ENCODE measurements around the gene RAD51B.
"Not testable (repeated sequence)": the region's sequence is repeated elsewhere in the genome, so short reads cannot be mapped to it uniquely, and the experiment has no call there.

RAD51B gene

DNA sequence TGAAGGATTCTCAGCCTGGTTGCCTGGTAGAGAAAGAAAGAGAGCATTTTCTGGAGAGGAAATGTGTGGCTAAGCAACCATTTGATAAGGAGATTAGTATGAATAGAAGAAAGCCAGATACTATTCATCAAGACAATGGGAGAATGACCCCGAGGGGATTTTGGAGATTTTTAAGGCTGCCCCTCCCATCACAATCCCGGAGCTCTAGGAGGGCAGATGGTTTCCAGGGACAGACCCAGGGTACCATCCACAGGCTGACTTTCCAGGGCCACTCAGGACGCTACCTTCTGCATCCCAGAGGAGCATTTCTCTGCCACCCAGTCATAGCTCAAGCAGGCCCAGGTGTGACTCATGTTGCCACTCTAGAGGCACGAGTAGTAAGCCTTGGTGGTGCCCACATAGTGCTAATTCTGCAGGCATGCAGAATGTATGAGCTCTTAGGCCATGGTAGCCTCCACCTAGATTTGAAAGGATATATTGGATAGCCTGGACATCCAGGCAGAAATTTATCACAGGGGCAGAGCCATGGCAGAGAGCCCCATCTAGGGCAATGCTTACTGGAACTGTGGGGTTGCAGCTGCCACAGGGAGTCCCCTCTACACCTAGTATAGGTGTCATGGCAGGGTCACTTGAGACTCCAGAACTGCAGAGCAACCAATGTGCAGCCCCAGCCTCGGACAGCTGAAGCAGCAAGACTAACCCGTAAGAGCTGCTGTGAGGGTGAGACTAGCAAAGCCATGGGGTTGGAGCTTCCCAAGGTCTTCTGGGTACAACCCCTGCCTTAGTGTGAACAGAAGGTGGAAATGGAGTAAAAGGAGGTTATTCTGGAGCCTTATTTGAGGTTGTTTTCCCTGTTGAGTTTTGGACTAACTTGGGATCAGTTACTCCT is 607.3 kb downstream of the RAD51B start:
- no peak for DNase-seq (ENCODE audit: low read depth, low spot score)

DNA sequence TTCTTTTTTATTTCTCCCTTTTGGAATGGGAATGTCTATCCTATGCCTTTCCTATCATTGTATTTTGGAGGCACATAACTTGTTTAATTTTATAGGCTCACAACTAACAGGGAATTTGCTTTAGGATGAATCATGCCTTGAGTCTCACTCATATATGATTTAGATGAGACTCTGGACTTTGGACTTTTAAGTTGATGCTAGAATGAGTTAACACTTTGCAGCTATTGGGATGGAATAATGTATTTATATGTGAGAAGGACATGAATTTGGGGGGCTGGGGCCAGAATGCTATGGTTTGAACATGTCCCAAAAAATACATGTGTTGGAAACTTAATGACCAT is 607.9 kb downstream of the RAD51B start:
- DNase-seq (ENCODE audit: low read depth, low spot score), result no peak

- DNase-seq (ENCODE audit: low read depth, low spot score), result not testable (repeated sequence)
Measured at GRCh38 chr14:68428900-68429299, 609.3 kb downstream of the RAD51B start.

- DNase-seq (ENCODE audit: low read depth, low spot score), result not testable (repeated sequence)
Measured at GRCh38 chr14:68434173-68434572, 614.6 kb downstream of the RAD51B start.

DNA sequence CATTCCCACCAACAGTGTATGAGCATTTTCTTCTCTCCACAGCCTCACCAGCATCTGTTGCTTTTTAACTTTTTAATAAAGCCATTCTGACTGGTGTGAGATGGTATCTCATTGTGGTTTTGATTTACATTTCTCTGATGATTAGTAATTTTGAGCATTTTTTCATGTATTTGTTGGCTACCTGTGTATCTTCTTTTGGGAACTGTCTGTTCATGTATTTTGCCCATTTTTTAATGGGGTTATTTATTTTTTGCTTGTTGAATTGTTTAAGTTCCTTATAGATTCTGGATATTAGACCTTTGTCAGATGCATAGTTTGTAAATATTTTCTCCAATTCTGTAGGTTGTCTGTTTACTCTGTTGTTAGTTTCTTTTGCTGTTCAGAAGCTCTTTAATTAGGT is 616.1 kb downstream of the RAD51B start:
- DNase-seq (ENCODE audit: low read depth, low spot score), result not testable (repeated sequence)

DNA sequence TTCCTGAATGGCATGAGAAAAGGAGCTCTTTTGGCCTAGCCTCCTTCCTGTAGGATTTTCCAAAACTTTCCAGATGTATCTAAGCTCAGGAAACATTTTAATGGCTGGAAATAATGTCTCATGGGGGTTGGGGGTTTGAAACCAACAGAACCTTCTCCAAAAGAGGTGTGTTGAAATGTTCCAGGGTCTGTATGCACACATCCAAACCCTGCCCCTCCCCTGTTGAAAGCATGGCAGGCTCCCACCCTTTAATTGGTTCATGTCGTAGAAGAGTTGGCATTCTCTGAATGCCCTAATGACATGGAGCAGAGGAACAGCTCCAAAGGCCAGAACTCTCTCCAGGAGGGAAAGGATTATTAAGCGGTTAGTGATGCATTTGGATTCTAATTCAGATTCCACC is 620.1 kb downstream of the RAD51B start:
- no peak for DNase-seq (ENCODE audit: low read depth, low spot score)

DNA sequence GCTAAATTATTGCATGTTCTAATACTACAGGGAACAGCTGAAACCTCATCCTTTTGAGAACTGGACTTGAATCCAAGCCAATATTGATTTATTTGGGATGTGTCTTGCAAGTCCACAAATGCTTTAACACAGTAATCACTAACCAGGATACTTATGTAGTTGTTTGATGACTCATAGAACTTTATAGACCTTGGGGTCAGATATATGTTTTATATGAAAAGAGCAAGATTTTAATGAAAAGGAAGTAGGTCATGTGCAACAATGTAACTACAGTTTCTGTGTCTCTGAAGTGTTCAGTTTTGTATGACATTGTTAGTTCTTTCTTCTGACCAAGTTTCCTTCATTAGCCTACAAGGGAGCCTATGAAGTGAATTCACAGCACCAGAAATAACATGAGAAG is 621.2 kb downstream of the RAD51B start:
- DNase-seq (ENCODE audit: low read depth, low spot score), result no peak

- DNase-seq (ENCODE audit: low read depth, low spot score), result no peak
Measured at GRCh38 chr14:68441542-68441941, 622.0 kb downstream of the RAD51B start.

GRCh38 chr14:68442828-68443629 is 623.5 kb downstream of the RAD51B start:
- no peak for DNase-seq (ENCODE audit: low read depth, low spot score)

DNA sequence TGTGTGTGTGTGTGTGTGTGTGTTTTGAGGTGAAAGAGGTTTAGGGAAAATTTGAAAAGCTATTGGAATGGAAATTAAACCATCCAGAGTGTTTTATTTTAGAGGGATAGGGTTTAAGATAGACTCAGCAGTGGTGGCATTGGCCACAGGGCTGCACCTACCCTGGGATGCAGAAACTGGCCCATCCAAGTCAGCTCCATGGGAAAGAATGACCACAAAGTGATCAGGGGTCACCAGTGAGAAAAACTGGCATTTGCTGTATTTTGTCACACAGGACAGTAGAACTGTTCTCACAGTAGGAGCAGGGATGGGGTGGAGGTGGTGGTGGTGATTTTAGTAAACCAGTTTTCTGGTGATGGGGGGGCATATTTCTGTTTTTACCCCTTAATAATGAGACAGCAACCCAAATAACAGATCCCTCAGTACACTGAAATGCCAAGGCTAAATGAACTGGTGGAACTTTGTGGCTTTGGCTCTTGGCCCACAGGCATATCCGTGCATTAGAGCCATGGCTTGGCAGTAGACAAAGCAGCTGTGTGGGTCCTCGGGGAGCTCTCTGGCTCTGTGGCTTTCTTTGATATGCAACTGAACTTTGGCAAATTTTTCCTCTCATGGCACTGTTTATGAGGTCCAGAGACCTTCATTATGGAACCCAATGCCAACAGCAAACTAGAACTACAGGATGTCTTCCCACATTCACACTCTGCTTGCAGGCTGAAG is 625.0 kb downstream of the RAD51B start:
- DNase-seq (ENCODE audit: low read depth, low spot score), result no peak

- no peak for DNase-seq (ENCODE audit: low read depth, low spot score)
Measured at GRCh38 chr14:68446243-68447040, 626.9 kb downstream of the RAD51B start.

DNA sequence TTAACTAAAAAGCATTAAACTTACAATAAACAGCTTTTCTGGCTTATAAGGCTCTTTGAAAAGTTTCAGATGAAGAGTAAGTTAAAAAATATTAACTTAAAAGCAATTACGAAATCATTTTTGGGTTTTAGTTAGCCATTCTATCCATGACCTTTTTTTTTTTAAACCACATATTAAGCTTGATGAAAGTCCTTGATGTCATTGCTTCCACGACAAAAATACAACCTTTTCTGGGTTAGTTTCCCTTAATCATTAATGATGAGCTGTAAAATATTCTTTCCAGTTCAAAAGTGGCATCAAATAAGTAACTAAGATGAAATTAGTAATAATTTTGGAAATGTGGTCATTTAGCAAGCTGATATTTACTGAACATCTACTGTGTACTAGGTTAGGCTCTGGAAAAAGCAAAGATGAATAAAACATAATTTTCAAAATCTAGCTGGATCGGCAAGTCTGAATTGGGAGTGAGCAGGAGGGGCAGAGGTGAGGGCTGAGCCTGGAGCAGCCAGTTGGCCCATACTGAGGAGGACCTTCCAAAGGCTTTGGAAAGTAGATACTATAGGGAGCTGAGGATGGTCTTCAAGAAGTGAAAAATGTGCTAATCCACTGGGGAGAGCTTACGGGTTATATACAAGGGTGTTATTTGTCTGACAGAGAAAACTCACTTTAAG is 628.1 kb downstream of the RAD51B start:
- no peak for DNase-seq (ENCODE audit: low read depth, low spot score)

- no peak for DNase-seq (ENCODE audit: low read depth, low spot score)
Measured at GRCh38 chr14:68448252-68448902, 628.8 kb downstream of the RAD51B start.

GRCh38 chr14:68449561-68450181 is 630.1 kb downstream of the RAD51B start:
- DNase-seq (ENCODE audit: low read depth, low spot score), result no peak

- no peak for DNase-seq (ENCODE audit: low read depth, low spot score)
Measured at GRCh38 chr14:68450391-68451120, 631.0 kb downstream of the RAD51B start.

DNA sequence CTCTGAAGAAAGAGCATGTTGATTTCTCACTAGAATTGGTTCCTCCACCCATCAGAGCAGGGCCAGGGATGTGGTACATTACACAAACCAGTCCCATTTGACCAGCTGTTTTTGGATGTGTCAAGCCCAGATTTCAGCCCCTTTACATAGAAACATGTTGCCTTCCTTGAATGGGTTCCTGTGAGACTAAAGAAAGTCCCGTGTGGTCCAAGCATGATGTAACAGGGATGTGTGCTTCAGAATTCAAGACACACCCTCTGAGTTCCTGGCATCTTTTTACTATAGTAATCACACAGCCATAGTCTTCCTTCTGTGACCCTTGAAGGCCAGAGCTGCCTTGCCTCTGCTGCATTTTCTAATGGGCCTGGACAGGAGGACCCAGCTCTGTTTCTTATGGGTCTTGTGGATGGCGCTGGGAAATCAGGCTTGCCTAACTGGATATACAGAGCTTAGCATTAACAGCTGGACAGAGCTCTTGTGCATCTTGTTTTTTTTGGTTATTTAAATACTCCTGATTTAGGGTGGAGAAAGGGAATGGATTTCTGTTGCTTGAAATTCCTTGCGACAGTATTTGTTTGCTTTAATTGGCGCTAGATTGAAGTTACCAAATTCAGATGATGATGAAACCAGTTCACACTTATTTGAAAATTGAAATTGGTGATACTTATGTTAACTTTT is 632.3 kb downstream of the RAD51B start:
- no peak for DNase-seq (ENCODE audit: low read depth, low spot score)

DNA sequence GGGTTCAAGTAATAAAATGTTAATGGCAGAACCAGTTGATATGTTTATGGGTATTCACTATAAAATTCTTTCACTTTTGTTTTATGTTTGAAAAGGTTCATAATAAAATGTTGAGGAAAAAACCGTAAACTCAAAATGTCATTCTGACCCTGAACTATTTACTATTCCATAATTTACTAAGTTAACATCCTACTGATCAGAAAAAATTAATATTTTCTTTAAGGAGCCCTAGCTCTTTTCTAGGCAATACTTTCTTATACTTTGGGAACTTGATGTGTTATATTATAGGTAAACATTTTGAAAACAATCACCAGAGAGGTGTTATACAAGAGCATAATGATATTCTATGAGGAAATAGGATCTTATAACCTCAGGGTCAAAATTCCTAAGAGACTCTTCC is 638.7 kb downstream of the RAD51B start:
- no peak for DNase-seq (ENCODE audit: low read depth, low spot score)

GRCh38 chr14:68458840-68459469 is 639.4 kb downstream of the RAD51B start:
- DNase-seq (ENCODE audit: low read depth, low spot score), result no peak

Measured in iPS DF 19.7 (cell line).